Osteocyte (in vitro differentiated cells): ENCODE results near the gene PPM1D. TPM values are rescaled to one million over a fixed set of nuclear protein-coding genes. Genes with fewer than 3 reads are reported as not detected.

Experiments used
- DNase-seq: peaks from one replicate; pipeline ENCODE4 v3.0.0; 2021; ENCODE audit warnings: mixed read lengths; ENCODE audit not compliant: unreplicated experiment; ENCODE audit errors: extremely low spot score
- H3K27ac Mint-ChIP-seq: one replicate; pipeline ENCODE4 v1.8.0; 2021; ENCODE audit warnings: mild to moderate bottlenecking, mixed read lengths; ENCODE audit not compliant: unreplicated experiment
- H3K27me3 Mint-ChIP-seq: one replicate; pipeline ENCODE4 v1.8.0; 2021; ENCODE audit warnings: mixed read lengths; ENCODE audit not compliant: unreplicated experiment
- H3K36me3 Mint-ChIP-seq: one replicate; pipeline ENCODE4 v1.8.0; 2021; ENCODE audit warnings: mixed read lengths; ENCODE audit not compliant: unreplicated experiment
- H3K4me1 Mint-ChIP-seq: one replicate; pipeline ENCODE4 v1.8.0; 2021; ENCODE audit warnings: mixed read lengths; ENCODE audit not compliant: unreplicated experiment
- H3K4me3 Mint-ChIP-seq: one replicate; pipeline ENCODE4 v1.8.0; 2021; ENCODE audit warnings: mild to moderate bottlenecking, moderate library complexity, mixed read lengths; ENCODE audit not compliant: unreplicated experiment
- H3K9me3 Mint-ChIP-seq: one replicate; pipeline ENCODE4 v1.8.0; 2021; ENCODE audit warnings: mixed read lengths; ENCODE audit not compliant: unreplicated experiment
- CTCF ChIP-seq: fragments of 200-600 bp; sonication (generic); IDR thresholded peaks from 2 replicates; pipeline ENCODE4 v1.5.0; 2021; ENCODE audit warnings: antibody characterized with exemption, mild to moderate bottlenecking, moderate library complexity
- total RNA-seq: library from RNA; stranded (reverse); gene quantifications from 2 replicates; pipeline ENCODE4 v1.2.1, GENCODE V29; 2021

Gene PPM1D
- total RNA-seq, 1 donor from 2014 or later: 22.1 TPM

- Mint-ChIP-seq H3K36me3 (peaks cover 16% of the 10 kb centered on the region), H3K4me3 (no peak overlapping the region), H3K27me3 (no peaks in the 10 kb centered on the region), H3K27ac (no peak overlapping the region), H3K4me1 (peaks cover 18% of the 10 kb centered on the region), H3K9me3 (no peaks in the 10 kb centered on the region)
- DNase-seq: no peak
- TF ChIP-seq CTCF: no peak
Measured at GRCh38 chr17:60627124-60627523, 27.1 kb downstream of the PPM1D start.

- no peak for DNase-seq
- Mint-ChIP-seq H3K9me3 (no peaks in the 10 kb centered on the region), H3K4me3 (no peak overlapping the region), H3K36me3 (peaks cover 16% of the 10 kb centered on the region), H3K27ac (no peak overlapping the region), H3K27me3 (no peaks in the 10 kb centered on the region), H3K4me1 (peaks cover 16% of the 10 kb centered on the region)
- TF ChIP-seq CTCF: no peak
Measured at GRCh38 chr17:60628252-60628889, 28.4 kb downstream of the PPM1D start.

DNA sequence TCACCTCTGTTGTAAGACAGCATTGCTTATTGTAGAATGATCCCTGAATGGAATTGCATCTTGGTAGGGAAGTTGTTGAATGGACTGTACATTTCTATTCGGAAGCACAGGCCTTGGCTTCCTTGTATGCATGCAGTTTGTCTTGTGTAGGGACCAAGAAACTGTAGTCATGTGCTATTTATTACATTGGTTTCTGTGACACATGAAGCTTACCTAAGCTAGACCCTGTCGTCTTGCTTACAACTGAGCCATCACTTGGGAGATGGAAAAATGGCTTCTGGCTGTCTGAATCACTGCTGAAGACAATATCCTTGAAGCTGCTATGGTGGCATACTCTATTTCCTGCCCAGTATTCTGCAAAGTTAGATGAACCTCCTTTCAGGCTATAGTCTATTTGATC is 29.1 kb downstream of the PPM1D start:
- DNase-seq: no peak
- Mint-ChIP-seq H3K9me3 (no peaks in the 10 kb centered on the region), H3K36me3 (peaks cover 15% of the 10 kb centered on the region), H3K27me3 (no peaks in the 10 kb centered on the region), H3K4me1 (peaks cover 16% of the 10 kb centered on the region), H3K4me3 (no peak overlapping the region), H3K27ac (peak overlapping the region; percentile 1)
- no peak for TF ChIP-seq CTCF

DNA sequence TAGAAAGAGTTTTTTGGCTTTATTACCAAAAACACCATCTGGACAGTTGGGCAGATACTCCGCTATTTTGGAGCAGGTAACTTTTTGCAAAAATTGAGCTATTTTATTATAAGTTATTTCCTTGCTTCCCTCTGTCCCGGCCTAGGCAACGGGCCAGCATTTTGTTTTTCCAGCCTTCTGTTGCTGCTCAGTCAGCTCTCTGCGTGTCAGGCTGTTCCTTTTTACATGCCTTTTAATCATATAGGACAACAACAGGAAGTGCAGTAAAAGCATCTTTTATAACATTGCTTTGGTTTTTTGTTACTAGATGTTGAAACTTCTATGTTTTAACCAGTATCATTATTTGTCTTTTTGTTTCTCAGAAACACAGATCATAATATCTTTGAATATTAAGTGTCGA is 30.4 kb downstream of the PPM1D start:
- H3K9me3 Mint-ChIP-seq: no peaks in the 10 kb centered on the region
- no peak for TF ChIP-seq CTCF
- DNase-seq: no peak
- H3K4me1 Mint-ChIP-seq: peaks cover 16% of the 10 kb centered on the region
- H3K27me3 Mint-ChIP-seq: no peaks in the 10 kb centered on the region
- H3K36me3 Mint-ChIP-seq: peaks cover 15% of the 10 kb centered on the region
- peak overlapping the region; percentile 87 for H3K27ac Mint-ChIP-seq
- H3K4me3 Mint-ChIP-seq: no peak overlapping the region

- TF ChIP-seq CTCF: no peak
- Mint-ChIP-seq H3K4me3 (no peak overlapping the region), H3K27me3 (no peaks in the 10 kb centered on the region), H3K27ac (peak overlapping the region; percentile 87), H3K36me3 (peaks cover 15% of the 10 kb centered on the region), H3K4me1 (peaks cover 16% of the 10 kb centered on the region), H3K9me3 (no peaks in the 10 kb centered on the region)
- DNase-seq: no peak
Measured at GRCh38 chr17:60631119-60631518, 31.1 kb downstream of the PPM1D start.
